SK-N-MC (cell line): Measurements from ENCODE around the gene LAMC3.

Experiments used
- DNase-seq: peaks from one replicate; pipeline ENCODE4 v3.0.0-alpha.2; 2011; ENCODE audit warnings: low read depth, low spot score
- H3K27ac ChIP-seq: fragments of 200-600 bp; sonication (generic); 2 replicates; pipeline ENCODE4 v1.5.1; 2016; ENCODE audit warnings: mixed run types
- H3K36me3 ChIP-seq: fragments of 200-600 bp; sonication (generic); 2 replicates; pipeline ENCODE4 v1.6.1; 2017; ENCODE audit warnings: antibody characterized with exemption, low read length, mixed read lengths; ENCODE audit not compliant: insufficient read depth
- H3K4me3 ChIP-seq: fragments of 200-600 bp; sonication (generic); 2 replicates; pipeline ENCODE4 v1.5.1; 2016
- H3K9ac ChIP-seq: fragments of 200-600 bp; sonication (generic); 2 replicates; pipeline ENCODE4 v1.8.0; 2017; ENCODE audit warnings: mixed run types, mixed read lengths; ENCODE audit not compliant: insufficient read length
- H3K9me3 ChIP-seq: fragments of 200-600 bp; sonication (generic); 2 replicates; pipeline ENCODE4 v1.6.1; 2017; ENCODE audit warnings: low read depth, mild to moderate bottlenecking, antibody characterized with exemption, low read length, moderate library complexity, mixed read lengths
- EZH2 ChIP-seq: fragments of 200-600 bp; sonication (generic); IDR thresholded peaks from one replicate; pipeline ENCODE4 v1.6.1; 2017; ENCODE audit warnings: antibody characterized with exemption
- FOXP2 ChIP-seq: optimal IDR thresholded peaks from 2 replicates; pipeline ENCODE3; 2011; ENCODE audit warnings: mild to moderate bottlenecking, moderate library complexity; ENCODE audit not compliant: insufficient read depth; ENCODE audit errors: extremely low read length, control extremely low read depth
- POLR2AphosphoS5 ChIP-seq: IDR thresholded peaks from 2 replicates; pipeline ENCODE4 v1.6.1; 2012; ENCODE audit warnings: mild to moderate bottlenecking, low read depth, low read length, borderline replicate concordance

The LAMC3 gene

GRCh38 chr9:131045300-131046092 is 36.5 kb downstream of the LAMC3 start:
- DNase-seq: no peak

GRCh38 chr9:131046093-131046380 is 37.1 kb downstream of the LAMC3 start:
- Histone ChIP-seq H3K4me3 (no peak overlapping the region), H3K9ac (no peak overlapping the region), H3K36me3 (no peaks in the 10 kb centered on the region), H3K27ac (no peak overlapping the region), H3K9me3 (no peaks in the 10 kb centered on the region)
- DNase-seq: no peak
- TF ChIP-seq POLR2AphosphoS5 (no peak), FOXP2 (no peak), EZH2 (no peak)

More at GRCh38 chr9:131045300-131046092, 36.5 kb downstream of the LAMC3 start:
- TF ChIP-seq EZH2 (no peak), POLR2AphosphoS5 (no peak), FOXP2 (no peak)
- no peak overlapping the region for H3K27ac ChIP-seq
- no peaks in the 10 kb centered on the region for H3K36me3 ChIP-seq
- H3K9me3 ChIP-seq: no peaks in the 10 kb centered on the region
- no peak overlapping the region for H3K4me3 ChIP-seq
- H3K9ac ChIP-seq: no peak overlapping the region

- H3K4me3 ChIP-seq: no peak overlapping the region
- H3K27ac ChIP-seq: no peak overlapping the region
- H3K9me3 ChIP-seq: no peaks in the 10 kb centered on the region
- no peak overlapping the region for H3K9ac ChIP-seq
- TF ChIP-seq POLR2AphosphoS5 (no peak), FOXP2 (no peak), EZH2 (no peak)
- no peaks in the 10 kb centered on the region for H3K36me3 ChIP-seq
- no peak for DNase-seq
Measured at GRCh38 chr9:131046581-131047202, 37.7 kb downstream of the LAMC3 start.

GRCh38 chr9:131048332-131048731 is 39.4 kb downstream of the LAMC3 start:
- Histone ChIP-seq H3K36me3 (no peaks in the 10 kb centered on the region), H3K9me3 (no peaks in the 10 kb centered on the region), H3K4me3 (no peak overlapping the region), H3K27ac (no peak overlapping the region), H3K9ac (no peak overlapping the region)
- no peak for DNase-seq
- TF ChIP-seq POLR2AphosphoS5 (no peak), FOXP2 (no peak), EZH2 (no peak)

- Histone ChIP-seq H3K9me3 (no peaks in the 10 kb centered on the region), H3K36me3 (no peaks in the 10 kb centered on the region), H3K4me3 (no peak overlapping the region), H3K27ac (no peak overlapping the region), H3K9ac (no peak overlapping the region)
- DNase-seq: no peak
- TF ChIP-seq FOXP2: no peak
- TF ChIP-seq POLR2AphosphoS5: no peak
- no peak for TF ChIP-seq EZH2
Measured at GRCh38 chr9:131048820-131049219, 39.8 kb downstream of the LAMC3 start.

DNA sequence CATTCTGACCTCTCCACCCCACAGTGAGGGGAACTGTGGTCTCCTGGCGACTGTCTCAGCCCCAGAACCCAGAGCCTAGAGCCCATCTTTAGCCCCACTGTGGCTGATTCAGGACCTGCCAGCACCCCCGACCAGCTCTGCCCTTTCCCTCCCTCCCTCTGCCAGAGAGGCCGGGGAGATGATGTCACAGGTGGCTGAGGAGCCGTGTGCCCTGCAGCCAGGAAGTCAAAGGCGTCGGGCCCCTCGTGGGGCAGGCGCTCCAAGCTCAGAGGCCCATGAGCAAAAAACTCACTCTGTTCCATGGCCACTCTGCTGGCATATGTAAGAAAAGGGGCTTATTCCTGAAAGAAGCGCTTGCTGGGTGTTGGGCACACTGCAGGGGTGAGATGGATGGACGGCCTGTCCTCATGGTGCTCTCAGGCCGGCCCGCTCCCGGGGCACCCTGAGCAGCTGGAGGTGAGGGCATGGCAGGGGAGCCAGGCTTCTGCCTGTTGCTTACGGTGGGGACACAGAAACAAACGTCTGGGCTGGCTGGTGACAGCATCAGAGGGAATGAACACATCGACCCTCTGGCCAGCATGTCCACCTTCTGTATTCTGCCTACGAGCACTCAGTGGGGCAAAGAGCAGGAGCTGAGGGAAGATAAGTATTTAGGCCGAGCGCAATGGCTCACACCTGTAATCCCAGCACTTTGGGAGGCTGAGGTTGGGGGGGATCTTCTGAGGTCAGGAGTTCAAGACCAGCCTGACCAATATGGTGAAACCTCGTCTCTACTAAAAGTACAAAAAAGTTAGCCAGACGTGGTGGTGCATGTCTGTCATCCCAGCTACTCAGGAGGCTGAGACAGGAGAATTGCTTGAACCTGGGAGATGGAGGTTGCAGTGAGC is 41.1 kb downstream of the LAMC3 start:
- DNase-seq: no peak
- no peak overlapping the region for H3K9ac ChIP-seq
- H3K27ac ChIP-seq: no peak overlapping the region
- H3K4me3 ChIP-seq: no peak overlapping the region
- TF ChIP-seq EZH2 (no peak), POLR2AphosphoS5 (no peak), FOXP2 (no peak)
- H3K9me3 ChIP-seq: no peaks in the 10 kb centered on the region
- no peaks in the 10 kb centered on the region for H3K36me3 ChIP-seq

DNA sequence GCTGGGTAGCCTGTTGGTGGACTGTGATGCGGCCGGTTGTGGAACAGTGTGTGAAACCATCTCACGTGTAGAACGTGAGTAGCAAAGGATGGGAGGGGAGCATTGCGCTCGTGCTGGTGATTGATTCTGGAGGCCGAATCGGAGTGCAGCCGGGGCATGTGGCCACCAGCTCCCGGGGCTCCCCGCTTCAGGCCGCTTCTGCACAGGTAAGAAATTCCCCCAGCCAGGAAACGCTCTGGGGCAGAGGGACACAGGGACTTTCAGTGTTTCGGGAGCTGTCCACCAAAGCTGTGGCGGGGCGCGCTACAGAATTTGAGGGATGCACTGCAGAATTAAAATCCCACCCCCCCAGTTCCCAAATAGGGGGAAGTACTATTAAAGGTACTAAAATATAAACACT is 41.9 kb downstream of the LAMC3 start:
- H3K9me3 ChIP-seq: no peaks in the 10 kb centered on the region
- DNase-seq: no peak
- no peak for TF ChIP-seq POLR2AphosphoS5
- TF ChIP-seq FOXP2: no peak
- TF ChIP-seq EZH2: no peak

GRCh38 chr9:131051592-131052517 is 42.9 kb downstream of the LAMC3 start:
- no peak for TF ChIP-seq POLR2AphosphoS5
- no peak for TF ChIP-seq FOXP2
- TF ChIP-seq EZH2: no peak
- Histone ChIP-seq H3K9me3 (no peaks in the 10 kb centered on the region), H3K4me3 (no peak overlapping the region), H3K36me3 (no peaks in the 10 kb centered on the region), H3K27ac (no peak overlapping the region), H3K9ac (no peak overlapping the region)
- no peak for DNase-seq

More for the DNA sequence above, 41.9 kb downstream of the LAMC3 start:
- Histone ChIP-seq H3K27ac (no peak overlapping the region), H3K36me3 (no peaks in the 10 kb centered on the region), H3K4me3 (no peak overlapping the region), H3K9ac (no peak overlapping the region)
